Measurements from ENCODE around the gene CYP4A22.
"Not testable (repeated sequence)": the region's sequence is repeated elsewhere in the genome, so short reads cannot be mapped to it uniquely, and the experiment has no call there.

Gene CYP4A22

DNA sequence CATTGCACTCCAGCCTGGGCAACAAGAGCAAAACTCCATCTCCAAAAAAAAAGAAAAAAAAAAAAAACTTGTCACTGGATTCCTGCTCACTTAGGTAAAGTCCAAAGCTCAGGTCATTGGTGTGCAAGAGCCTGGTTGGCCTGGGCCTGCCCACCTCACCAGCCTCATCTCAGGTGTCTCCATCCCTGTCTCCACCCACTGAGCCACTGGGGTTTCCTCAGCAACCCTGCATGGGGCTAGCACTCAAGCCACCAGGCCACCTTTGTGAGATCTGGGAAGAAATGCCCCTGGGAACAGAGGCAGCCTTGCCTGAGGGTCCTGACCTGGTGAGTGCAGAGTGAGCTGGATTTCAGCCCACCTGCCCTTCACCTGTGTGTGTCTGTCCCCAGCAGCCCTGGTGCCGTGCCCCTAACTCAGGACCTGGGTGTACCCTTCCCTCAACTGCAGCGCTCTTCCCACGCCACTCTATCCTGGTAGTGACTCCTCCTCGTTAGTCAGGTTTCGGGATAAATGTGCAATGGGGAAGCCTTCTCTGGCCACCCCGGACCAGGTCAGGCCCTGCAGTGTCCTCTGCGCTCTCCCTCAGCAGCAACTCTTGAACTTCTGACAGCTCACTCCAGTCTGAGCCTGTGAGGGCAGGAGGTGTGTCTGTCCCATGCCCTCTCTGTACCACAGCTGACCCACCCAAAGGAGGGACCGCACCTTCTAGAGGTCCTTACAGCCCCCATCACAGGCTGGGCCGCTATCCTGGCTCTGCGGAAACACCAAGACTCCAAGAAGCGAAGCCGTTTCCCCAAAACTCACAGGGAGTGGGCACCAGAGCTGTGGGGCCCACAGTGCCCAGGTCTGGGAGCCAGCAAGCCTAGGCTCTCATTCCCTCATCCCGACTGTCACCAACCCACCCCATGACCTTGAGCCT lies 49.3 kb downstream of the CYP4A22 start:
- no peak for DNase-seq

DNA sequence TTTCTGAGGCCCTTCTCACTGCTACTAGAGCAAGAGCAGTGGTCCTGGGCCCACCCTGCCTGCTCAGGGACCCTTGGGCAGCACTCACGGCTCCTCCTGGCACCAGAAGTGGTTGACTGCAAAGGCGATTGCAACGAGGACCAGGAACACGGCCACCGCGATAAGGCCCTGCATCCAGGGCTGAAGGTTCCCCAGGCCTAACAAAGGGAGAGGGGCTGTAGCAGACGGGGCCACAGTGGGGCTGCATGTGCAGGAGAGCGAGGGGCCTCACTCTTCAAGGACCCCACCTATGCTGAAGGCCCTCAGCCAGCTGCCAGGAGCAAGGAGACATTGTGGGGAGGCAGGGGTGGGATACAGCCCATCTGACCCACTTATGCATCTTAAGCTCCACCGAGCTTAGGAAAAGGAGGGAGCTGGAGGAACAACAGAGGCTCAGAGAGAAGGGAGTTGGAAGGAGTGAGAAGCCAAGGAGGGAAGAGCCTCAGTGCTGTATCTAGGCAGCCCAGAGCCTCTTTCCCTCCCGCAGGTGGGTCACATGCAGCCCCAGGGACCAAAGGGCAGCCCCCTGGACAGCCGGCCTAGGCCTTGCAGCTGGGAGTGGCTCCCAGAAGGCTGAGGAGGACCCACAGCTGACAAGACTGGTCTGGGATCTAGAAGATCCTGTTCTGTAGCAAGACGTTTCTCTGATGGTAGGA lies 50.1 kb downstream of the CYP4A22 start:
- no peak for DNase-seq

DNA sequence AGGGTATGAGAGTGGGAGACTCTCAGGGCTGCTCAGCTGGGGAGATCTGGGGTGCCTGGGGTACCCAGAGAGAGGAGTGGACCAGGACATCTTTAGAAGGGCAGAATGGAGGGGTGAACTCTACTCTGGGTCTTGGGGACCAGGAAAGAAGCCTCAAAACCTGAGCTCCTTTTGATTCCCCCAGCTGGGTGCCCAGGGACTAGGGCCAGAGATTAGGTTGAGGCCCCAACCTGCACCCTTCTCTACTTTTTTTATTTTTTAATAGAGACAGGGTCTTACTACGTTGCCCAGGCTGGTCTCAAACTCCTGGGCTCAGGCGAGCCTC lies 50.6 kb downstream of the CYP4A22 start:
- no peak for DNase-seq

DNA sequence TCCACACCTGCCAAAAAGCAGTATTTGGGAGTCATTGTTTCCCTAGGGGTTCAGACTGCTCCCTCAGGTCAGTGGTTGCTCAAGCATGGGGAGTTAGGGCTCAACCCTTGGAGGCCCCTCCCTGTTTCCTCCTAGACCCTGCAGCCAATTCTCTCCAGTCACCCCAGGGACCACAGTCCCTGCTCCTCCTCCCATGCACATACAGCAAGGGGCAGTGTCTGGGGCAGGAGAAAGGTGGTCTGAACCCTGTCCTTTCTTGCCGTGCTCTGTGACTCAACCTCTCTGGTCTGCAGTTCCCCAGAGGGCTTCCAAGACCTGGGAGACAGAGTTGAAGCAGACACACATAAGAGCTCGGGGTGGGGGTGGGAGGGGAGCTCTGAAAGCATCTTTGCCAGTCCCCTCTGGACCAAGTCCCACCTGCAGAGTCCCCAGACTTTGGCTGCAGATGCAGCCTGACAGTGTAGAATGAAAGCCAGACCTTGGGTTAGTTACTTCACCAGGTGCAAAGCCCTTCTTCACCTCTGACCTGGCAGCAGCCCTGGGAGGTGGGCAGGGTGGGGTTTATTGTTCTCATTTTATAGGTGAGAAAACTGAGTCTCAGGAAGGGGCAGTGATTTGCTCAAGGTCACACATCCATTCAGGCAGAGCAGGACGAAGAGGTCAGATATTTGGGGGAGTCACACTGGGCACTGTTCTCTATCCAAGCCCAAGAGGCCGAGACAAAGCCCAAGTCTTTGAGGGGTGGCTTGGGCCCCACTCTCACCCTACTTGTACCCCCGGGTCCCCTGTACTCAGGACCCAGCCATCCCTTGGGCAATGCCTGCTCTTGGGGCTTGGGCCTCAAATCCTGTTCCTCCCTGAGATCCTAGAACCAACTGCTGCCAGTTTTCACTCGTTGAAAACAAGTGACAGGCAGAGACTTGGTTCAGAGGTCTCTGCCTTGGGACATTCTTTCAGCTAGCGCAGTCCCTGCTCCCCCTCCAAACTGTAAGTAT lies 51.8 kb downstream of the CYP4A22 start:
- DNase-seq: no peak

DNA sequence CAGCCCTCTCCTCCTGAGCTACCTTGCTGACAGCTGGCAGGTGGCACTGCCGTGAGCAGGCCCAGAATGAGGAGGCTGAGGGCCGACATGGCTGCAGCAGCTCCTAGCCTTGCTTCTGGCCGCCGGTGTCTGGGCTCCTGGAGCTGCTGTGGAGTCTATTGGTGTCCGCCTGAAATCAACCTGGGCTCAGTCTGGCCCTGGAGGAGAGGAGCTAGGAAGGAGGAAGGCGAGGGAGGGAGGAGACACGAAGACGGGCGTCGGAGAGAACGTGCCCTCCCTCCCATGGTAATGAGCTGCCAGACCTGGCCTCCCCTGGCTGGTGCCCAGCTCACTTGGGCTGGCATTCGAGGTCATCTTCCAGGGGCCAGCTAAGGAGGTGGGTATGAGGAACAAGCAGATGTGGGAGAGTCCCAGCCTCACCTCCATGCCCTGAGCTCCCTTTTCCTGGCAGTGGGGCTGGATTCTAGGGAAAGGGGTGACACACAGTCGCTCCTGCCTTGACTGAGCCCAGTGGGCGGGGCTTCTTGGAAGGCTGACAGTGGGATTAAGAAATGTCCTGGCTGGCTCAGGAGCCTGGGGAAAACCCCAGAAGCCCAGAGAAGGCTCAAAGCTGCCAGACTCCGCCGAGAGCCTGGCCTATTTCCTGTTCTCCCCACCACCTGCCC lies 52.7 kb downstream of the CYP4A22 start, which contains the start of gene PDZK1IP1:
PDZK1IP1 (minus strand) TSS at position 193 of the 665 bp plus-strand sequence; CDS start at position 89, 104 bp downstream.
- peak; percentile 34 for DNase-seq

DNA sequence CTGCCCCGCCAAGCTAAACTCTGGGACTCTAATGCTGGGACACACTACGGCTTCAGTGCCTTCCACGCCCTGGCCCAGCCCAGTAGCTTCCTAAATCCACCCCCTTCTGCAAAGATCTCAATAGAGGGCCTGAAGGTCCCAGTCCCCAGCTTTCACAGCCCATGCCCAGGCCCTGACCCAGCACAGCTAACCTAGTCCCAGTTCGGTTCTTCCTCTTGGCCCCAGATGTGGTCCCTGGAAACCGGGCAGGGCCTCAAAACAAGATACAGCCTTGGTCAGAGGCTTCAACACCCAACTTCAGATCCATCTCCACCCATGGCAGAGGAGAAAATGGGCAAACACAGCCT lies 53.2 kb downstream of the CYP4A22 start:
- no peak for DNase-seq

DNA sequence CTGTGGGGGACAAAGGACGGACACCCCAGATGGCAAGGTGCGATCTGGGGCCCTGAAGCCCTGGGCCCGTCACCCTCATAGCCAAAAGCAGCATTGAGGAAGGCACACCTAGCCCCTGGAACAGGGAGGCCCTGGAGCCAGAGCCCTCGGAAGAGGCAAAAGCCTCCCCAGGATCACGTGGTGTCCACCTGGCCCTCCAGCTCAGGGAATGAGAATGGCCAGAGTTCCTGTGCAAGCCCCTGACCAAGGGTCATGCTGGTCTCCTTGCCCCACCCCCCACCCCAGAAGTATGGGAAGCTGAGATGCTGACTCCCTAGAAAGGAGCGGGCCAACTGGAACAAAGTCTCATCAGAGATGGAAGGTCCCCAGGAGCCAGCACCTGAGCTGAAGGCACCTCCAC lies 53.6 kb downstream of the CYP4A22 start:
- DNase-seq: no peak

DNA sequence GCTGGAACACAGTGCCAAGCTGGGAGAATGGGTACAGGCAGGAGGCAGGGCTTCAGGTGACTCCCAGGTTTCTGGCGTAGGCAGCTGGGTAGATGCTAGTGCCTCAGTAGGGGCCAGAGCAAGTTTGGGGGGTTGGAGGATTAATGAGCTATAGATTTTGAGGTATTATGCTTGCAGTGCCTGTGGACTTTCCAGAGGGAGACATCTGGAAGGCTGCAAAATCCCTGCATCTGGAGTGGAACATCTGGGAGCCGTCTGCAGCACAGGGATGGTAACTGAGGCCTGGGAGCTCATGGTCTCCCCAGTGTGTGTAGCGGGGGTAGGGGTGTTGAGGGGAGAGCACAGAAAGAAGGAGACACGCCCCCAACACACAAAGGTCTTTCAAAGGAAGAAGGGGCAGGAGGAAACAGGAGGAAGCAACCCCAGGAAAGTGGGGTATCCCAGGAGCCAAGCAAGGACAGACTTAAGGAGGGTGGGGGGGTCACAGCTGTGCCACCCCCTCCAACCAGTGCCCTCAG lies 54.8 kb downstream of the CYP4A22 start:
- DNase-seq: no peak

DNA sequence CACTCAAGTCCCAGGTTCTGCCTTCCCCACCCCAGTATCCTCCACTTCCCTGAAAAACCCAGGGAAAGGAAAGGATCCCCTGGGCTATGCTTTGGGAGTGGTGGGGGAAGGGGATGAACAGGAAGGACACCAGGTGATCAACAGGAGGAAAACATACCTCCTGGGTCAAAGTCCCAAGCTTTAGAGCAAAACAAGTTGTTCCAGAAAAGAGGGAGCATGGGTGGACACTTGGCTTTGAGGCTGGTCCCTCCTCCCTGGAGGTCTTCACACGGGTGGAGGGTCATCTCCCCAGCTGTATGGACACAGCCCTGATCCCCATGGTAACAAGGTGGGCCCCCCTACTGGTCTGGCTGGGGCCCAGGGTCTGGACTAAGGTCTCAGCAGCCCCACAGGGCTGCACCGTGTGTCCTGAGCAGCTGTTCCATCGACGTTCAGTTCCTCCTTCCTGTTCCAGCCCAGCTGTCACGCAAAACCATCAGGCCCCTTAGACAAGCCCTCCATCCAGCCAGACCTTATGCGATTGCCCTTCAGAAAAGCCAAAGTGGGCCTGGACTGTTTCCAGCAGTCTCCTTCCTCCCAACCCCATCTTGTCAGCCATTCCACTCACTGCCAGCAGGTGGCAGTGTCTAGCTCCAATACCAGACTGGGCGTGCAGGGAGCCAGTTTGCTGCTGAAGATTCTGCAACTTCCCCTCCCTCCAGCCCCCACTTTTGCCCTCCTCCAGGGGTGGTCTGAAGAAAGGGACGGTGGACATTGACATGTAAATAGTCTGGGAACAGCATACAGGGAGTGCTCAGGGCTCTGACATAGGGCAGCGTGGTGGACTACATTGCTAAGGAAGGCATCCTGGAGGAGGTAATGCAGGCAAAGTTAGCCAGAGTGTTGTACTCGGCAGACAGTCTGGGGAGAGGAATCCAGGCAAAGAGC lies 55.5 kb downstream of the CYP4A22 start:
- peak; percentile 46 for DNase-seq

DNA sequence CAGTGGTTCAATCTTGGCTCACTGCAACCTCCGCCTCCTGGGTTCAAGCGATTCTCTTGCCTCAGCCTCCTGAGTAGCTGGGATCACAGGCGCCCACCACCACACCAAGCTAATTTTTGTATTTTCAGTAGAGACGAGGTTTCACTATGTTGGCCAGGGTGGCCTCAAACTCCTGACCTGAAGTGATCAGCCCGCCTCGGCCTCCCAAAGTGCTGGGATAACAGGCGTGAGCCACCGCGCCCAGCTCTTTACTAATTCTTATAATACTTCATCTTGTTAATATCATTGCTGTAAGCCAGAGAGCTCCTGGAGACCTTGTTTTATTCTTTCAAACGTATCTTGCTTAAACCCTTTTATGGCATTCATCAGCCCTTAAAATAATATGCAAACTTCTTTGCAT lies 56.3 kb downstream of the CYP4A22 start:
- DNase-seq: not testable (repeated sequence)

DNA sequence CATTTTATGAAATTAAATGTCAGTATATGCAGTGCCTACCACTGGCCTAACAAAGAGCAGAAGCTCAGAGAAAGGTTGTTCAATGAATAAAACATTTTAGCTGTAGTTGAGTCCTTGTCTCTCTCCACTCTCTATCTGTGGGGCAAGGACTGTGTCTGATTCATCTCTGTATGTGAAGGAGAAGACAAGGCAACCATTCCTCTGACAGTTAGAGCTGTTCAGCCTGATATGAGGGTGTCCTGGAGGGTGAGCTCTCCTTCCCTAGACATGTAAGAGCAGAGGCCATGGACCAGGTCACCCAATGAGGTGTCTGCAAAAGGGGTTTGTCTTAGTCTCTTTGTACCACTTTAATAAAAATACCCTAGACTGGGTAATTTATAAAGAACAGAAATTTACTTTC lies 57.1 kb downstream of the CYP4A22 start:
- DNase-seq: no peak

DNA sequence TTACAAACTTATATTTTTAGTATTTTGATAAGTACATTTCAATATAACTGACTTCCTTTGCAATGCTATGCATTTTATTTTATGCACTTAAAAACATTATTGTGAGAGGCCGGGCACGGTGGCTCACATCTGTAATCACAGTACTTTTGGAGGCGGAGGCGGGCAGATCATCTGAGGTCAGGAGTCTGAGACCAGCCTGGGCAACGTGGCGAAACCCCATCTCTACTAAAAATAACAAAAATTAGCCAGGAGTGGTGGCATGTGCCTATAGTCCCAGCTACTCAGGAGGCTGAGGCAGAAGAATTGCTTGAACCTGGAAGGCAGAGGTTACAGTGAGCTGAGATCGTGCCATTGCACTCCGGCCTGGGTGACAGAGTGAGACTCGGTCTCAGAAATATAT lies 58.7 kb downstream of the CYP4A22 start:
- DNase-seq: not testable (repeated sequence)

DNA sequence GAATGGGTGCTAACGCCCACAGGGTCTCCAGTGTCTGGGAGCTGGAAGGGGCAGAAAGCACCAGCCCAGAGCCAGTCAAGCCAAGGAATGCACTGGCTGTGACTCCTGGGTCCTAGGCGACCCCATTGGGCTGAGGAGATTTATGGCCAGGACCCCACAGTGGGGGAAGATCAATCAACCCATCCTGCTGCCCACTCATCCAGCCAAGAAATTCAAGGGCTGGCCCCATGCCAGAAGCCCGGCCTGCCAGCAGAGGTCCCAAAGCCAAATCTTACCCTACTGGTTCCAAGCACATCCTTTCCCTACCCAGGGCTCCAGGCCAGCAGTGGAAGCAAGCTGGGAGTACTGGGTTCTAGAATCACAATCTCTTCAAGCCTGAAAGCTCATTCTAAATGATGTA lies 59.4 kb downstream of the CYP4A22 start:
- no peak for DNase-seq

DNA sequence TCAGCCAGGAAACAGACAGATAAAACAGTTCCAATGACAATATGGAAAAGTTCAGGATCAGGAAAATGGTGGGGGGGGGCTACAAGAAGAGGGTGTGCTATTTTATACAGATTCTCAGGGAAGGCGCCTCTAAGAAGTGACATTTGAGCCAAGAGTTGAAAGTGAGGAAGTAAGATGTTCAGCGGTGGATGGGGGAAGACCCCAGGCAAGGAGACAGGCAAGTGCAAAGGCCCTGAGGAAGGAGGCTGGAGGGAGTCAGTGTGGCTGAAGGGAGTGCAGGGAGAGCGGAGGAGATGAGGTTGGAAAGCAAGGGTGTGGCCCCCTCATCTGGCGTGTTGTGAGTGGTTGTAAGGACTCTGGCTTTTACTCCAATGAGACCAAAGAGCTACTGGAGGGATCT lies 61.0 kb downstream of the CYP4A22 start:
- DNase-seq: no peak

Measured in HCEC 1CT (cell line).